Heart left ventricle (tissue), 13 donors: ENCODE results near the gene PCBD1.

ENCODE experiments used
- POLR2A ChIP-seq, 2 donors: fragments of 450-650 bp; IDR thresholded peaks; one replicate each; pipeline ENCODE4 v1.6.1; 2017; ENCODE audit warnings: antibody characterized with exemption in 2 of 2, mild to moderate bottlenecking in 2 of 2, moderate library complexity in 2 of 2
- TF ChIP-seq, protein P1 (sequence below), 12 donors: fragments of 200-600 bp; sonication (generic) in 4 of 12; IDR thresholded peaks; one replicate each; pipeline versions ENCODE4 v1.5.0 to v1.8.0; 2018 to 2022; ENCODE audit warnings: antibody characterized with exemption in 12 of 12, mild to moderate bottlenecking in 5 of 12
- donor health status: ischemic (EF 13 %, LVEDD 7.1; RV severe dilation, severe dysfunction).
- donor health status: DM: no; HTN: yes; CAD: no.
- donor health status: DM: no; HTN: no; CAD: no.
- donor health status: ischemic (EF 25% LVEDD 6.9; RV normal size, moderate dysfunction).
- donor health status: ischemic (EF 25% LVEDD 5.7; RV mildly dilated, moderate dysfunction).
- donor health status: ischemic (EF 35%, LVEDD 5.7; RV mildly dilated, moderate dysfunction).
- donor health status: nonischemic (EF 11% LVEDD 7.7; RV severe dilation, severe dysfunction).
- donor health status: DM: yes; HTN: yes; CAD: no.
- donor health status: PGD.
- donor health status: ischemic (EF 29% LVEDD 5.4; RV normal size, mild dysfunction).
- donor health status: nonischemic (EF 23%, LVEDD 6.1; RV moderate dilation, normal function).

- TF ChIP-seq, protein P1, sequence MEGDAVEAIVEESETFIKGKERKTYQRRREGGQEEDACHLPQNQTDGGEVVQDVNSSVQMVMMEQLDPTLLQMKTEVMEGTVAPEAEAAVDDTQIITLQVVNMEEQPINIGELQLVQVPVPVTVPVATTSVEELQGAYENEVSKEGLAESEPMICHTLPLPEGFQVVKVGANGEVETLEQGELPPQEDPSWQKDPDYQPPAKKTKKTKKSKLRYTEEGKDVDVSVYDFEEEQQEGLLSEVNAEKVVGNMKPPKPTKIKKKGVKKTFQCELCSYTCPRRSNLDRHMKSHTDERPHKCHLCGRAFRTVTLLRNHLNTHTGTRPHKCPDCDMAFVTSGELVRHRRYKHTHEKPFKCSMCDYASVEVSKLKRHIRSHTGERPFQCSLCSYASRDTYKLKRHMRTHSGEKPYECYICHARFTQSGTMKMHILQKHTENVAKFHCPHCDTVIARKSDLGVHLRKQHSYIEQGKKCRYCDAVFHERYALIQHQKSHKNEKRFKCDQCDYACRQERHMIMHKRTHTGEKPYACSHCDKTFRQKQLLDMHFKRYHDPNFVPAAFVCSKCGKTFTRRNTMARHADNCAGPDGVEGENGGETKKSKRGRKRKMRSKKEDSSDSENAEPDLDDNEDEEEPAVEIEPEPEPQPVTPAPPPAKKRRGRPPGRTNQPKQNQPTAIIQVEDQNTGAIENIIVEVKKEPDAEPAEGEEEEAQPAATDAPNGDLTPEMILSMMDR (IDR thresholded peaks at IDR 0.05): no peak
- no peak for TF ChIP-seq POLR2A (IDR thresholded peaks at IDR 0.05)
Measured at GRCh38 chr10:70833601-70834000, 54.8 kb downstream of the PCBD1 start.
